ENCODE measurements around the gene TBC1D24. TPM values are rescaled to one million over a fixed set of nuclear protein-coding genes. Genes with fewer than 3 reads are reported as not detected.
"Not testable (repeated sequence)": the region's sequence is repeated elsewhere in the genome, so short reads cannot be mapped to it uniquely, and the experiment has no call there.

TBC1D24 gene
- total RNA-seq, 2 experiments from 2014 or later, result 16.6 to 16.7 TPM

DNA sequence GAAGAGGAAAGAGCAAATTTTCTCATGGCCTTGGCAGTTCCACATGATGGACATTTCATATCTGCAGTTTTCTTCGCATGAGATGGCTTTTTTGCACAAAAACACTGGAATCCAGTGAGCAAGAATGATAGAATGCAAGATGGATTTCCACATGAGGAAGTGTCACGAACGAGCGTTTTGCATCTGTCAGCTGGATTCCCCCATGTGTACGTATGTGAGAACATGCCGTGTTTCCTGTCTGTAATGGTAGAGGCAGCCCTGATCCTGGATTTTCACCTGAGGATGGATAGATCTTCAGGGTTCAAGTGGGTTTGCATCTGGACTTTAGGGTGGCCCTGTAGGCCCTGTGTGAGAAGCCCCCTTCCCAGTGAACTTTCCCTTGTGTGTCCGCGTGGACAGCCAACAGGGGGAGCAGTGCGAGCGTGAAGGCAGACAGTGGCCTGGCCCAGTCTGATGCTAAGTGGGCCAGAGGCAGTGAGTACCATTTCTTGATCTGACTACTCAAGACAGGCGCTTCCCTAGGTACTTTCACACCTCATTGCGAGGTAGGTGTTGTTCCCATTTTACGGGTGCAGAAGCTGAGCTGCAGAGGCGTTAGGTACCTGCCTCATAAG lies 65.0 kb downstream of the TBC1D24 start:
- H3K27ac Mint-ChIP-seq; H3K9me3 Mint-ChIP-seq; POLR2A ChIA-PET; H3K27me3 Mint-ChIP-seq; H3K36me3 Mint-ChIP-seq (ENCODE audit: low read depth); CTCF ChIA-PET; ATAC-seq: not testable (repeated sequence)
- peak; percentile 56 for DNase-seq
- intact Hi-C loops (cut with micrococcal nuclease), result loop anchor here (10.0 kb wide), 1 partner anchor 45 kb away; no protein-coding TSS in a partner anchor
- Mint-ChIP-seq H3K4me3 (peak overlapping the region; percentile 75), H3K4me1 (ENCODE audit: low read depth) (peaks cover 36% of the 10 kb centered on the region)
- TF ChIP-seq CTCF (IDR thresholded peaks at IDR 0.05), result peak; percentile 33

- H3K4me3 Mint-ChIP-seq; H3K27me3 Mint-ChIP-seq; ATAC-seq; intact Hi-C loops (cut with micrococcal nuclease); CTCF ChIA-PET; POLR2A ChIA-PET; H3K9me3 Mint-ChIP-seq; H3K36me3 Mint-ChIP-seq (ENCODE audit: low read depth); DNase-seq: not testable (repeated sequence)
- Mint-ChIP-seq H3K4me1 (ENCODE audit: low read depth) (peaks cover 36% of the 10 kb centered on the region), H3K27ac (peak overlapping the region; percentile 64)
Observed at GRCh38 chr16:2540912-2541311, 66.0 kb downstream of the TBC1D24 start.

- H3K36me3 Mint-ChIP-seq (ENCODE audit: low read depth); POLR2A ChIA-PET; CTCF ChIA-PET; H3K9me3 Mint-ChIP-seq; ATAC-seq; H3K27ac Mint-ChIP-seq; DNase-seq; intact Hi-C loops (cut with micrococcal nuclease); H3K4me3 Mint-ChIP-seq; H3K27me3 Mint-ChIP-seq: not testable (repeated sequence)
- H3K4me1 Mint-ChIP-seq (ENCODE audit: low read depth), result peaks cover 36% of the 10 kb centered on the region
Observed at GRCh38 chr16:2541409-2541808, 66.5 kb downstream of the TBC1D24 start.

DNA sequence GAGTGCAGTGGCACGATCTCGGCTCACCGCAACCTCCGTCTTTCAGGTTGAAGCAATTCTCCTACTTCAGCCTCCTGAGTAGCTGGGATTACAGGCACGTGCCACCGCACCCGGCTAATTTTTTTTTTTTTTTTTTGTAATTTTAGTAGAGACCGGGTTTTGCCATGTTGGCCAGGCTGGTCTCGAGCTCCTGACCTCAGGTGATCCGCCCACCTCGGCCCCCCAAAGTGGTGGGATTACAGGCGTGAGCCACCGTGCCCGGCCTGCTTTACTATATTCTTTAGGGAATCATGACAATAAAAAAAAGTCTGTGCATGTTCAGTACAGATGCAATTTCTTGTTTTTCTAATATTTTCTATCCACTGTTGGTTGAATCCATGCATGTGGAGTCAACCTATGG lies 68.8 kb downstream of the TBC1D24 start:
- H3K9me3 Mint-ChIP-seq; H3K4me3 Mint-ChIP-seq; DNase-seq; ATAC-seq; H3K36me3 Mint-ChIP-seq (ENCODE audit: low read depth); POLR2A ChIA-PET; intact Hi-C loops (cut with micrococcal nuclease); CTCF ChIA-PET; H3K27ac Mint-ChIP-seq; H3K27me3 Mint-ChIP-seq: not testable (repeated sequence)
- peaks cover 28% of the 10 kb centered on the region for H3K4me1 Mint-ChIP-seq (ENCODE audit: low read depth)

GRCh38 chr16:2550283-2550878 lies 75.5 kb downstream of the TBC1D24 start:
- H3K9me3 Mint-ChIP-seq; H3K27me3 Mint-ChIP-seq; ATAC-seq; DNase-seq; H3K4me1 Mint-ChIP-seq (ENCODE audit: low read depth); POLR2A ChIA-PET; H3K36me3 Mint-ChIP-seq (ENCODE audit: low read depth); H3K27ac Mint-ChIP-seq; CTCF ChIA-PET; intact Hi-C loops (cut with micrococcal nuclease); H3K4me3 Mint-ChIP-seq: not testable (repeated sequence)

DNA sequence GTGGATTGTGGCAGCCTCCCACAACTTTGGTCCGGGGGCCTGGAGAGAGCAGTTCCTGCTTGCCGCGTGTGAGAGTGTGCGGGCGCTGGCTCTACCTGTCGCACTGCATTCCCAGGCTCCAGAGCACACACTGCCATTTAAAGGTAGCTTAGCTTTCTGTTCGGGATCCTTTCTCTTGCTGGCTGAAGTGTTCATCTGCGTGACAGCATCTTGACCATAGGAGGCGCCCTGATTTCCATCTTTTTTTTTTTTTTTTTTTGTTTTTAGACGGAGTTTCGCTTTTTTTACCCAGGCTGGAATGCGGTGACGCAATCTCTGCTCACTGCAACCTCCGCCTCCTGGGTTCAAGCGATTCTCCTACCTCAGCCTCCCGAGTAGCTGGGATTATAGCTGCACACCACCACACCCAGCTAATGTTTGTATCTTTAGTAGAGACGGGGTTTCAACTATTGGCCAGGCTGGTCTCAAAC lies 76.5 kb downstream of the TBC1D24 start:
- intact Hi-C loops (cut with micrococcal nuclease); ATAC-seq; DNase-seq; H3K27ac Mint-ChIP-seq; H3K9me3 Mint-ChIP-seq; H3K4me1 Mint-ChIP-seq (ENCODE audit: low read depth); H3K36me3 Mint-ChIP-seq (ENCODE audit: low read depth); H3K4me3 Mint-ChIP-seq; POLR2A ChIA-PET; H3K27me3 Mint-ChIP-seq; CTCF ChIA-PET: not testable (repeated sequence)

GRCh38 chr16:2554709-2555425 lies 79.9 kb downstream of the TBC1D24 start:
- H3K27ac Mint-ChIP-seq; H3K27me3 Mint-ChIP-seq; intact Hi-C loops (cut with micrococcal nuclease); H3K4me3 Mint-ChIP-seq; H3K4me1 Mint-ChIP-seq (ENCODE audit: low read depth); ATAC-seq; CTCF ChIA-PET; H3K9me3 Mint-ChIP-seq; DNase-seq; POLR2A ChIA-PET; H3K36me3 Mint-ChIP-seq (ENCODE audit: low read depth): not testable (repeated sequence)

Small RNA genes within 50 kb of the gene (microRNA-seq; reads per million reads assigned to microRNA genes)
- gene MIR3178 (ENCODE audit: borderline microRNAs expressed, borderline replicate concordance), result not detected
- gene MIR6767 (ENCODE audit: borderline microRNAs expressed, borderline replicate concordance), result not detected
- 1.2 reads per million for gene MIR6768 (ENCODE audit: borderline microRNAs expressed, borderline replicate concordance)

Other genes with a start within 250 kb of the TBC1D24 start
- under 1 TPM; 0.32 to 0.51 TPM for gene DNASE1L2, start 238.7 kb upstream of the TBC1D24 start, total RNA-seq
- gene ECI1, start 223.5 kb upstream of the TBC1D24 start, total RNA-seq, result 10 to 100 TPM; 37.4 to 40.5 TPM
- 100 to 1,000 TPM; 334 to 358 TPM for gene RNPS1, start 207.0 kb upstream of the TBC1D24 start, total RNA-seq
- gene ABCA3, start 134.4 kb upstream of the TBC1D24 start, total RNA-seq, result 1 to 10 TPM; 2.9 to 3.6 TPM
- 10 to 100 TPM; 43.5 TPM for gene CCNF, start 45.7 kb upstream of the TBC1D24 start, total RNA-seq
- 10 to 100 TPM; 23.2 to 30.7 TPM for gene TEDC2, start 15.0 kb upstream of the TBC1D24 start, total RNA-seq
- gene NTN3, start 3.8 kb upstream of the TBC1D24 start, total RNA-seq, result not detected
- gene ATP6V0C, start 38.8 kb downstream of the TBC1D24 start, total RNA-seq, result 10 to 100 TPM; 85.9 to 88.6 TPM
- 10 to 100 TPM; 28.2 to 29.0 TPM for gene AMDHD2, start 45.2 kb downstream of the TBC1D24 start, total RNA-seq
- gene CEMP1, start 56.3 kb downstream of the TBC1D24 start, total RNA-seq, result not detected
- gene PDPK1, start 62.9 kb downstream of the TBC1D24 start, total RNA-seq, result 10 to 100 TPM; 32.4 to 33.9 TPM
- 10 to 100 TPM; 26.0 to 27.3 TPM for gene KCTD5, start 207.4 kb downstream of the TBC1D24 start, total RNA-seq
- gene PRSS27, start 245.1 kb downstream of the TBC1D24 start, total RNA-seq, result 1 to 10 TPM; 1.2 to 1.4 TPM